SU-DHL-6 (cell line): ENCODE measurements around the gene TARP.

Source experiments
- H2AFZ ChIP-seq: fragments of 200-600 bp; sonication (generic); 2 replicates; pipeline ENCODE4 v1.6.1; 2014; ENCODE audit warnings: low read depth, mild to moderate bottlenecking, moderate library complexity, mixed read lengths, antibody characterized with exemption, low read length; ENCODE audit not compliant: severe bottlenecking
- H3F3A ChIP-seq: fragments of 200-600 bp; shearing (Covaris generic); 2 replicates; pipeline ENCODE4 v1.6.0; 2016; ENCODE audit warnings: antibody characterized with exemption, mild to moderate bottlenecking; ENCODE audit not compliant: insufficient read depth
- H3K27ac ChIP-seq: fragments of 200-600 bp; sonication (generic); 2 replicates; pipeline ENCODE4 v1.5.1; 2016; ENCODE audit warnings: low read depth, mild to moderate bottlenecking, low read length, moderate library complexity, mixed read lengths
- H3K27me3 ChIP-seq: fragments of 200-600 bp; sonication (generic), shearing (Covaris generic); 2 replicates; pipeline ENCODE4 v1.6.0; 2014; ENCODE audit warnings: mild to moderate bottlenecking, low read length
- H3K36me3 ChIP-seq: fragments of 200-600 bp; sonication (generic); 2 replicates; pipeline ENCODE4 v1.6.1; 2014; ENCODE audit warnings: mild to moderate bottlenecking, low read length, mixed read lengths
- H3K4me2 ChIP-seq: fragments of 300-600, 200-600 bp; shearing (Covaris generic), sonication (generic); 2 replicates; pipeline ENCODE4 v1.6.0; 2014; ENCODE audit warnings: low read length, low read depth, mild to moderate bottlenecking; ENCODE audit not compliant: poor library complexity, severe bottlenecking
- H3K4me3 ChIP-seq: fragments of 200-600 bp; sonication (generic); 2 replicates; pipeline ENCODE4 v1.5.1; 2014; ENCODE audit warnings: antibody characterized with exemption, low read length, mild to moderate bottlenecking, mixed read lengths; ENCODE audit not compliant: insufficient read depth, poor library complexity, severe bottlenecking
- H3K79me2 ChIP-seq: fragments of 200-600 bp; sonication (generic); 2 replicates; pipeline ENCODE4 v1.6.1; 2014; ENCODE audit warnings: mild to moderate bottlenecking, low read length, moderate library complexity; ENCODE audit not compliant: insufficient read depth
- H3K9ac ChIP-seq: fragments of 200-600 bp; sonication (generic); 2 replicates; pipeline ENCODE4 v1.7.0; 2014; ENCODE audit warnings: mild to moderate bottlenecking, low read length
- H3K9me2 ChIP-seq: fragments of 200-600 bp; sonication (generic); replicated peaks from 2 replicates; pipeline ENCODE4 v1.6.1; 2014; ENCODE audit warnings: low read length; ENCODE audit not compliant: insufficient read depth
- H3K9me3 ChIP-seq: fragments of 200-600 bp; sonication (generic); 2 replicates; pipeline ENCODE4 v1.6.1; 2014; ENCODE audit warnings: low read length, mixed read lengths; ENCODE audit not compliant: insufficient read depth
- H4K20me1 ChIP-seq: fragments of 200-600 bp; sonication (generic); 2 replicates; pipeline ENCODE4 v1.6.1; 2014; ENCODE audit warnings: low read depth, mild to moderate bottlenecking, antibody characterized with exemption, low read length, moderate library complexity, mixed read lengths
- CTCF ChIP-seq: fragments of 200-600 bp; sonication (generic); IDR thresholded peaks from one replicate; pipeline ENCODE4 v1.5.1; 2017; ENCODE audit warnings: antibody characterized with exemption, mild to moderate bottlenecking, low read length, moderate library complexity; ENCODE audit not compliant: insufficient read depth, poor library complexity, severe bottlenecking
- EZH2phosphoT487 ChIP-seq: fragments of 200-600 bp; sonication (generic), shearing (Covaris generic); conservative IDR thresholded peaks from 2 replicates; pipeline ENCODE4 v1.6.1; 2018; ENCODE audit warnings: mild to moderate bottlenecking, antibody characterized with exemption, low read length, moderate library complexity, mixed read lengths

The TARP gene

GRCh38 chr7:38215735-38216670, 57.4 kb downstream of the TARP start:
- H3K27me3 ChIP-seq: no peaks in the 10 kb centered on the region
- no peaks in the 10 kb centered on the region for H3F3A ChIP-seq
- H3K79me2 ChIP-seq: no peaks in the 10 kb centered on the region
- H4K20me1 ChIP-seq: no peaks in the 10 kb centered on the region
- TF ChIP-seq CTCF (peak; percentile 98), EZH2phosphoT487 (no peak)
- peak overlapping the region; percentile 43 for H2AFZ ChIP-seq
- H3K36me3 ChIP-seq: 0 out of 2 replicates have a peak, but pooled peaks cover 4% of the 10 kb centered on the region
- no peak overlapping the region for H3K9ac ChIP-seq
- H3K9me2 ChIP-seq: no peaks in the 10 kb centered on the region
- H3K27ac ChIP-seq: no peak overlapping the region
- H3K4me3 ChIP-seq: no peak overlapping the region
- no peaks in the 10 kb centered on the region for H3K9me3 ChIP-seq
- no peak overlapping the region for H3K4me2 ChIP-seq

- TF ChIP-seq EZH2phosphoT487 (no peak), CTCF (no peak)
- Histone ChIP-seq H3K27me3 (no peaks in the 10 kb centered on the region), H3K79me2 (no peaks in the 10 kb centered on the region), H3K4me2 (no peak overlapping the region), H3K9me3 (no peaks in the 10 kb centered on the region), H2AFZ (no peak overlapping the region), H3K4me3 (no peak overlapping the region), H3F3A (no peaks in the 10 kb centered on the region), H3K27ac (no peak overlapping the region), H4K20me1 (no peaks in the 10 kb centered on the region), H3K36me3 (0 out of 2 replicates have a peak, but pooled peaks cover 4% of the 10 kb centered on the region), H3K9ac (no peak overlapping the region), H3K9me2 (no peaks in the 10 kb centered on the region)
These were observed 58.3 kb downstream of the TARP start for GRCh38 chr7:38215115-38215514.

- Histone ChIP-seq H3K4me2 (no peak overlapping the region), H3K79me2 (no peaks in the 10 kb centered on the region), H3K9me3 (no peaks in the 10 kb centered on the region), H3K27me3 (no peaks in the 10 kb centered on the region), H3K9me2 (no peaks in the 10 kb centered on the region), H3K4me3 (no peak overlapping the region), H3K27ac (no peak overlapping the region), H2AFZ (no peak overlapping the region), H3K36me3 (0 out of 2 replicates have a peak, but pooled peaks cover 4% of the 10 kb centered on the region), H4K20me1 (no peaks in the 10 kb centered on the region), H3K9ac (no peak overlapping the region), H3F3A (no peaks in the 10 kb centered on the region)
- TF ChIP-seq CTCF (no peak), EZH2phosphoT487 (no peak)
These were observed 61.5 kb downstream of the TARP start for GRCh38 chr7:38211940-38212339.
